Mesenteric fat pad (tissue), 1 donor: ENCODE results near the gene LRP1B. TPM values are rescaled to one million over a fixed set of nuclear protein-coding genes. Genes with fewer than 3 reads are reported as not detected.

ENCODE experiments used
- DNase-seq: peaks from one replicate; pipeline ENCODE4 v3.0.0-alpha.2; 2020; ENCODE audit warnings: low spot score
- total RNA-seq: library from RNA; stranded (reverse); fragmentation: NEBNext Ultra II Directional; extraction: Animal tissue kit (Norgen Biotek cat#: 25700); gene quantifications from one replicate; pipeline ENCODE4 v1.2.1, GENCODE V29; 2021
- donor health status: DM: yes; HTN: yes; CAD: no.

The LRP1B gene
- total RNA-seq, 1 donor from 2014 or later, result 0.22 TPM

GRCh38 chr2:141458351-141458750 lies 672.5 kb downstream of the LRP1B start:
- DNase-seq, result no peak

- DNase-seq, result no peak
Observed at GRCh38 chr2:141455877-141456276, 674.9 kb downstream of the LRP1B start.

GRCh38 chr2:141455211-141455826 lies 675.5 kb downstream of the LRP1B start:
- DNase-seq, result no peak

DNA sequence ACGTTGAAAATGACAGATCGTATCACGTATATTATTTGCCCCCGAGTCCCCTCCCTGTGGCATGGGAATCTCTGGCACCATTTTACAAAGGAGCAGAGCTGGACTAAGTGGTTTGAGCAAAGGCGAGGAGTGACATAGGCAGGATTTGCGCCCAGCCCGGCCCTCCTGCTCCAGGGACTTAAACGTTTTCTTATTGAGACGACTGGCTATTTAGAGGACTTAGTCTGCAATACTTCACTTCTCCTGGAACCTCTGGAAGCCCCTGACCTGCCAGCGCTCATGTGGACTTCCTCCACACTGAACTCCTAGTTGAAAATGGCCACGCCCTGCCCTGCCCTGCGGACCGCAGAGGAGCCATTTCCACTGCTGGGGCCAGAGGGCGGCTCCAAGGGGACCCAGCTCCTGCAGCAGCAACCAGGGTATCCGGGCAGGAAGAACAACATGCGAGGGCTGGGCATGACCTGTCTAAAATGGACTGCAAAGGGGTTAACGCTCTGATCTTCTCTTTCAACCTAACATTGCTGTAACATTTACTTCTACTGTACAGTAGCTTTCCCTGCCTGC lies 690.7 kb downstream of the LRP1B start:
- DNase-seq, result no peak

GRCh38 chr2:141439524-141439923 lies 691.3 kb downstream of the LRP1B start:
- DNase-seq, result no peak

GRCh38 chr2:141438536-141438935 lies 692.3 kb downstream of the LRP1B start:
- no peak for DNase-seq

DNA sequence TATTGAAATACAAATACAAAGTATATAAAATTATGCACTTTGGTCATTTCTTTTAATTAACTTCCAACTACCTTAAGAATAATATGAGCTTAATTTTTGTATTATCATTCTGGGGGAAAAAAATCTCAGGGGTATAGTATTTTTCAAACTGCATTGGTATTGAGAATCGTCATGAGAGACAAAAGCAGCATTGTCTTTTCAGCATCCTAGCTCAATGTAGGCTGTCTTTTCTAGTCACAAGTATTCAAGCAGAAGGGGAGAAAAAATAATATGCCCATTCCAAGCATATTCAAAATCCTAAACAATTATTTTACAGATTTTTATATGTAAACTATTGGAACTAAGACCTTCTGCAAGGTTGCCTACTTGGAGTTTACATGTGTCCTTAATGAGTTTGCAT lies 693.3 kb downstream of the LRP1B start:
- no peak for DNase-seq

- DNase-seq, result no peak
Observed at GRCh38 chr2:141423124-141423523, 707.7 kb downstream of the LRP1B start.

GRCh38 chr2:141417246-141417797 lies 713.5 kb downstream of the LRP1B start:
- no peak for DNase-seq

- no peak for DNase-seq
Observed at GRCh38 chr2:141411419-141411818, 719.4 kb downstream of the LRP1B start.

DNA sequence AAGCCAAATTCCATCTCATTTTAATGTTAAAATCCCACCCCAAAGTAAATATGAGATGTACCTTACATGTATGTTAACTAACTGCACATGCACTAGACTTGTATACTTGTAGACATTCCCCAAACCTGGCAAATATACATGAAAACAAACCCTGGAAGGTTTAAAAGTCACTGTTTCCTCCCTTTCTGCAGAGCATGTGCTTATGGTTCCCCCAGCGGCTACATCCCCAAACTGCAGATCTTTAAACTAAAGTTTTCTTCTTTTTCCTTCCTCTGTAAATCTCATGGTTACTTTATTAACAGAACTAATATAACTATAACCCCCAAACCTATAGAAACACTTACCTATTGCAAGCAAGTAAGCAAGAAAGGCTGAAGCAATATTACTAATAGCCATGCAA lies 731.5 kb downstream of the LRP1B start:
- no peak for DNase-seq

GRCh38 chr2:141393214-141393545 lies 737.6 kb downstream of the LRP1B start:
- DNase-seq, result no peak

GRCh38 chr2:141392517-141393213 lies 738.2 kb downstream of the LRP1B start:
- no peak for DNase-seq

GRCh38 chr2:141386168-141386567 lies 744.6 kb downstream of the LRP1B start:
- DNase-seq, result no peak

- DNase-seq, result no peak
Observed at GRCh38 chr2:141384676-141385075, 746.1 kb downstream of the LRP1B start.

- DNase-seq, result no peak
Observed at GRCh38 chr2:141381946-141382345, 748.9 kb downstream of the LRP1B start.

GRCh38 chr2:141380008-141380979 lies 750.5 kb downstream of the LRP1B start:
- no peak for DNase-seq

DNA sequence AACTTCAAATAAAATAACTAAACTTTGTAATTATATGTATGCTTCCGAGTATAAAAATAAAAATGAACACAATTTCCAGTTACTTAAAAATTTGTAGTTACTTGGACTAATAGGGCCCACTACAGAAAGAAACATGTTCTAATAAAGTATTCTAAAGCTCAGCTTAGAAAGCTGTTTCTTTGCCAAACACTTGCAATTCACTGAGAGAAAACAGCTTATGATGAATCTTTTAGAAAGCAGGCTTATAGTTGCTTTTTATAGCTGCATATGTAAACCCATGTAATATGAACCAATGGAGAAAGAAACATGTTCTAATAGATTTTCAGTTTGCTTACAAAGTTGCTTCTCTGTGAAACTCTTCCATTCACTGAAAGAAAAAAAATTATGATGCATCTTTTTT lies 766.0 kb downstream of the LRP1B start:
- no peak for DNase-seq

DNA sequence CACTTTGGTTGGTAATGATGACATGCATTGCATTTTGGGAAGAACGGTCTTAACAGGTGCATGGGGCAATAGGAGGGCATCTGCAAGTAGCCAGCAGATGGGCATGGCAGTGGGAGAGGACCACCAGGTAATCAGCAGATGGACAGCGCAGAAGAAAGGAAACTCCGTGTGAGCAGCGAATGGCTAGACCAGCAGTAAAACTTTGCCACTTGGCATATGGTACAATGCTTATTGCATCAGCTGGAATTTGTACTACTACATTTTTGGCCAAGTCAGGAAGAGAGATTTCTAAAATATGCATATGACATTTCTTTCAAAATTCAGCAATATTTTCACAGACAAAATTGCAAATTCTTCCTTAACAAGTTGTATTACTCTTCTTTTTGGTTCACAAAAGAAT lies 768.5 kb downstream of the LRP1B start:
- no peak for DNase-seq

GRCh38 chr2:141348481-141348880 lies 782.3 kb downstream of the LRP1B start:
- DNase-seq, result no peak

- DNase-seq, result no peak
Observed at GRCh38 chr2:141341444-141341843, 789.4 kb downstream of the LRP1B start.
